ENCODE measurements around the gene PAQR6.

GRCh38 chr1:156263288-156263655 lies 15.4 kb upstream of the PAQR6 start:
- TF ChIP-seq CTCF (IDR thresholded peaks at IDR 0.05) (no peak), POLR2A (IDR thresholded peaks at IDR 0.05) (no peak), POLR2AphosphoS5 (IDR thresholded peaks at IDR 0.05; ENCODE audit: insufficient read depth in 1 of 2, low read depth in 1 of 2) (no peak)
